Glomerular visceral epithelial cell (primary cell): ENCODE data around the gene CAMTA1.
A peak's percentile ranks its signal among the peaks of the same experiment; 100 is the strongest.
"Not testable (repeated sequence)": the region's sequence is repeated elsewhere in the genome, so short reads cannot be mapped to it uniquely, and the experiment has no call there.

Source experiments
- DNase-seq: peaks from one replicate; pipeline ENCODE4 v3.0.0-alpha.2; 2016; ENCODE audit errors: extremely low spot score

The CAMTA1 gene

GRCh38 chr1:7587108-7587772, 802.0 kb downstream of the CAMTA1 start:
- DNase-seq, result no peak

GRCh38 chr1:7587773-7588456, 802.7 kb downstream of the CAMTA1 start:
- DNase-seq, result no peak

- no peak for DNase-seq
Measured at GRCh38 chr1:7588457-7588827, 803.2 kb downstream of the CAMTA1 start.

- DNase-seq, result no peak
Measured at GRCh38 chr1:7589080-7589735, 804.0 kb downstream of the CAMTA1 start.

GRCh38 chr1:7589774-7590425, 804.6 kb downstream of the CAMTA1 start:
- no peak for DNase-seq

- DNase-seq, result no peak
Measured at GRCh38 chr1:7590426-7590790, 805.2 kb downstream of the CAMTA1 start.

GRCh38 chr1:7591565-7591964, 806.3 kb downstream of the CAMTA1 start:
- no peak for DNase-seq

GRCh38 chr1:7592120-7592798, 807.0 kb downstream of the CAMTA1 start:
- DNase-seq, result no peak

GRCh38 chr1:7594002-7594713, 808.9 kb downstream of the CAMTA1 start:
- DNase-seq, result no peak

- no peak for DNase-seq
Measured at GRCh38 chr1:7594714-7595295, 809.6 kb downstream of the CAMTA1 start.

- DNase-seq, result no peak
Measured at GRCh38 chr1:7595336-7595735, 810.1 kb downstream of the CAMTA1 start.

GRCh38 chr1:7596126-7596965, 811.1 kb downstream of the CAMTA1 start:
- DNase-seq, result no peak

GRCh38 chr1:7598058-7598457, 812.8 kb downstream of the CAMTA1 start:
- not testable (repeated sequence) for DNase-seq

- DNase-seq, result not testable (repeated sequence)
Measured at GRCh38 chr1:7604906-7605305, 819.7 kb downstream of the CAMTA1 start.

GRCh38 chr1:7606096-7606495, 820.8 kb downstream of the CAMTA1 start:
- DNase-seq, result no peak

- no peak for DNase-seq
Measured at GRCh38 chr1:7607097-7607496, 821.8 kb downstream of the CAMTA1 start.

GRCh38 chr1:7608628-7609305, 823.5 kb downstream of the CAMTA1 start:
- DNase-seq, result peak; percentile 65

- no peak for DNase-seq
Measured at GRCh38 chr1:7609311-7609994, 824.2 kb downstream of the CAMTA1 start.
